ENCODE results near the gene UPF1.

DNA sequence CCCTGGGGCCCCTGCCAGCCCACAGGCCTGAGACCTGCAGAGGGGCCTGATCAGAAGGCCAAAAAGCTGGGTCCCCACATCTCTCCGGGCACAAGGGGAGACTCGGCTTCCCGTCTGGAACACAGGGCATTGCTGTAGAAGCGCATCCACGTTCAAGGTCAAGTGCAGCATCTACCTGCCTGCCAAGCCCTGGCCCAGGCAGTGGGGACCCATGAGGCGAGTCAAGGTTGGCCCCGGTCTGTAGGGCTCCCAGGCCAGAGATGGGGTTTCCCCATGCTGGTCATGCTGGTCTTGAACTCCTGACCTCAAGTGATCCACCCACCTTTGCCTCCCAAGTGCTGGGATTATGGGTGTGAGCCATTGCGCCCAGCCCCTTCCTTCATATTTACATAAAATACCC is 27.1 kb upstream of the UPF1 start:
- TF ChIP-seq GATA3 (IDR thresholded peaks at IDR 0.05; ENCODE audit: low read depth, low read length) (no peak), GATA2 (IDR thresholded peaks at IDR 0.05; ENCODE audit: low read depth, low read length) (no peak)
